ENCODE results near the gene CXCL8.

Gene CXCL8

GRCh38 chr4:73718375-73719373 lies 21.7 kb upstream of the CXCL8 start:
- DNase-seq (ENCODE audit: low read depth), result no peak

DNA sequence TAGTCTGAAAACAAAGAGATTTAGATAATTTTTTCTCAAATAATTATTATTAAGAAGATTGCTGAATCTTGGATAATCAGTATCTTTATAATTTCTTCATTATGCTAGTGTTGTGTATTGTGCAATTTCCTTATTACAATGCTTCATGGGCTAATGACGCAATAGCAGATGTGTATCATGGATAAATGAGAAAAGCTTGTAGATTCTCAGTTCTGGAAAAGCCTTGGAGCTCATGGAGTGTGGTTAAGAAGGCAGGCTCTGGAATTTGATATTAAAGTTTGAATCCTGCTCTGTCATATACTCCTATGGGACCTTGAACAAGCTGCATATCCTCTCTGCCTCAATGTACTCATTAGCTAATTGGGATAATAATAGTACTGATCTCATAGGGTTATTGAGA lies 18.9 kb upstream of the CXCL8 start:
- no peak for DNase-seq (ENCODE audit: low read depth)

GRCh38 chr4:73721909-73722308 lies 18.5 kb upstream of the CXCL8 start:
- DNase-seq (ENCODE audit: low read depth), result no peak

DNA sequence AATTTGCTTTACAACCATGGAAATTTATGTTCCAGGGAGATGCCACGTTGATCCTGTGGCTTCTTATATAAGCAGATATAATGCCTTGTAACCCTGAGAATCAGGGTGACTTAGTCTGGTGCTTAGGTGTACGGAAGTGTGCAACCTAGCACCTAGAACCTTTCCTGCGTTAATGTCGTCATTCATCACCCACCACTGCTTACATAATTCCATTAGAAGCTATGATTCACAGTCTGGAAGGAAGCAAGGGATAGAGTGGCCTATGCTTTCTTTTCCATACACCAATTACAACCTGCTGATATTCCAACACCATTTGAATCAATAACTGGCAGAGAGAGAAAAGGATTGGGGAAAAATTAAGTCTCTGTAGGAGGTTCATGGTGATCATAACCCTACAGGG lies 17.3 kb upstream of the CXCL8 start:
- no peak for DNase-seq (ENCODE audit: low read depth)

GRCh38 chr4:73723928-73724327 lies 16.4 kb upstream of the CXCL8 start:
- DNase-seq (ENCODE audit: low read depth), result no peak

- no peak for DNase-seq (ENCODE audit: low read depth)
These were observed 14.9 kb upstream of the CXCL8 start for GRCh38 chr4:73725510-73725909.

- no peak for DNase-seq (ENCODE audit: low read depth)
These were observed 14.4 kb upstream of the CXCL8 start for GRCh38 chr4:73725985-73726384.

GRCh38 chr4:73727685-73728084 lies 12.7 kb upstream of the CXCL8 start:
- no peak for DNase-seq (ENCODE audit: low read depth)

DNA sequence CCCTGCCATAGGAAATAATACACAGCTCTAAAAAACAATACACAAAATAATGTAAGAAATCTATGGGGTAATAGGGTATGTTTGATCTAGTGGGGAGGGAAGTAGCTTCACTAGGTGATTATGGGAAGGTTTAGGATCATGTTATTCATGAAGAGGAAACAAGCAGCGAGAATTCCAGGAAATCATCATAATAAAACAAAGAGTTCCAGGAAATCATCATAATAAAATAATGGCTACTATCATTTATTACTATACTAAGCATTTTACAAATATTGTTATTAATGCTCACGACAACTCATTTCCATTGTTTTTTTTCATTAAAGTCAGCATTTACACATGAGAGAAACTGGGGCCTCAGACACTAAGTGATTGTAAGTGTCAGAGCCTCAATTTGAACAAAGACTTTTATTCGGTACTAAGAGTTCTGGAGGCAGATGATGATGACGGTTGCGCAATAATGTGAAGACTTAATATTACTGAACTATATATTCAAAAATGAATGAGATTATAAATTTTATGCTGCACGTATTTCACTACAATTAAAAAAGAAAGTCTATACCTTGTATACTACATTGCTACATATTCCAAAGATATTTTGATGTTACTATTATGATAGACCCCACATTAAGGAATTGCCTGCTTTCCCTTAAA lies 12.2 kb upstream of the CXCL8 start:
- no peak for DNase-seq (ENCODE audit: low read depth)

GRCh38 chr4:73729534-73730165 lies 10.7 kb upstream of the CXCL8 start:
- DNase-seq (ENCODE audit: low read depth), result no peak

GRCh38 chr4:73730292-73730691 lies 10.1 kb upstream of the CXCL8 start:
- DNase-seq (ENCODE audit: low read depth), result no peak

GRCh38 chr4:73730867-73731266 lies 9.5 kb upstream of the CXCL8 start:
- DNase-seq (ENCODE audit: low read depth), result no peak

DNA sequence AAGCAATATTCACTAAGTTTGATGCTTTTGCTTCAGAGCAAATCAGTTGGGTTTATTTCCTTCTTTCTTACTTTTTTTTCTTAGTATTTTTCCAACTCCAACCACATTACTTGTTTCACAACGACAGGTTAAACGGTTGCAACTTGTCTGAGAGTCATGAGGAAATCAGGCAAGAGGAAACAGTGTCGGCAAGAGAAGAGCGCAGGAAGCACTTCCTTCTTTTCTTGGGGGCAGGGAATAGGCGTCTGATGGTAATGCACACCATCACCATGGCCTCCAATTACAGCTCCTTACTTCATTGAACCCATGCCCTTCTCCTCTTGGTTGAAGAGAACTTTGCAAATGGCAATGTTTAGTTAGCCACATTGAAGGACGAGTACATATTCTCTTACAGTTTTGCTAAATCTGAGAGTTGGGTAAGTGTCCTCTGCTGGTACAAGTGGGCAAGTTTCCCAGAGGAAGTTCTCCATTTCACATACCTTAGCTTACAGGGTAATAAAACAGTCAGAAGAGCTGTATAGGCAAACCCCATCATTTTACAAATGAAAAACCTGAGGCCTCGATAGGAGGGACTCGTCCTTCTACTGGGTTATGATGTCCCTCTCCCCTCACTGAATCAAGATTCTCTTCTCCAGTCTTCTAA lies 8.3 kb upstream of the CXCL8 start:
- no peak for DNase-seq (ENCODE audit: low read depth)

DNA sequence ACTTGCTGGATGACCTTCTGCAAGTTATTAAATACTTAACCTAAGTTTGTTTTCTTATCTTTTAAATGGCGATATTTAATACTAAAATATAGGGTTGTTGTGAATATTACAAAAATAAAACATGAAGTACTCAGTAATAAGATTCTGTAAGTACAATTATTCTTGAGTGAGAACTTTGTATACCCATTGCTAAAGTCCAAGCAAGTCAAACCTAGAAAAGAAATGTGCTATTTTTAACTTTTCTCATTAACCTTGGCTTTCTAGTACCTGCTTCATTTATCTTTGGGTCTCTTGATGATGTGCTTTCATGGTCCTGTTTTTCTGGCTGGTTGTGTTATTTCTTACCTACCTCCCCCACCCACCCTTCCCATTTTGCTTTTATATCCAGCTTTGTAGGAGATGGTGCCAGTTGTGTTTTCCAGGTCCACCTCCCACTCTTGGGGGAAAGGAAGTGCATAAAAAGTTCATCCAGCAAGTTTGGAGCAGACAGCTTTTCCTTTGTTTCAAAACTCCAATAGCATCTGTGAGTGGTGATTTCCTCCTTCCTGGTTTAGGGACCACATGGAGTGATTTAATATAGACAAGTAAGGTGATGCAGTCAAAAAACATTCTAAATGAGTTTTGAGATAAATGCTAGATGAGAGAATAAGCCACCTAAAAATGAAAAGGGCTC lies 7.5 kb upstream of the CXCL8 start:
- no peak for DNase-seq (ENCODE audit: low read depth)

DNA sequence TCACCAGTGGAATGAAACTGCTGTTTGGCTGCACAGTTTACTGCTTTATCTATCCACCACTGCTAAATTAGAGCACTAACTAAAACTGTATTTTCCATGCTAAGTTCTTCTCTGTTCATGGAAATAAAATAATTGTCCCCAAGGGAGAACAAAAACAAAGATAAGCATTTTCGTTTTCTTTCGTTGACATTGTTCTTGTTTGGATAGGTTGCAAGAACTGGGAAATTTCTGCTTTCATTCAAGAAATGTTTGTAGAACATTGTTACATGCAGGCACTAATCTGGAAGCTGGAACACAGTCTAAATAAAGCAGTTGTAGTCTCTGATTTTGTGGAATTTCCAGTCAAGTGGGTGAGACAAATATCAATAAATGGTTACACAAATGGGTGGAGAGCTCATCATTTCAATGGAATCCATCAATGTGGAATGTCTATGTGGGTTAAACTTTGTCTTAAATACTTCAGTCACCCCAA lies 5.8 kb upstream of the CXCL8 start:
- no peak for DNase-seq (ENCODE audit: low read depth)

DNA sequence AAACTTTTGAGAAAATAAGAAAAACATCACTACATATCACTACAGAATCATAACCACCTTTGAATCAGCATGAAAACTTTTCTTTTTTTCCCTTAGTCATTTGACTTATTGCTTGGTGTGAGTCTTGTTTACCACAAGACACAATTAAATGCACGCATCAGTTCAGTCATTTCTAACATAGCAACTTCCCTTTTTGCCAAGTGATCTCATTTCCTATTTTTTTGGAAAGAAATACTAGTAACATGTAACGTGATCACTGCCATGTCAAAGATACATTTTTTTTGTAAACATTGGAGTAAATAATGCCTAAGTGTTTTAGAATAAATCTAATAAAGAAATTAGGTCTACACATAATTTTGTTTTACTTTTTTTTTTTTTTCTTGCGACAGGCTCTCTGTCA lies 5.1 kb upstream of the CXCL8 start:
- DNase-seq (ENCODE audit: low read depth), result no peak

- no peak for DNase-seq (ENCODE audit: low read depth)
These were observed 821 bp downstream of the CXCL8 start for GRCh38 chr4:73741031-73741749.

- DNase-seq (ENCODE audit: low read depth), result no peak
These were observed 1.6 kb downstream of the CXCL8 start for GRCh38 chr4:73741750-73742489.

GRCh38 chr4:73742490-73743160 lies 2.3 kb downstream of the CXCL8 start:
- DNase-seq (ENCODE audit: low read depth), result no peak

GRCh38 chr4:73743281-73743680 lies 2.9 kb downstream of the CXCL8 start:
- no peak for DNase-seq (ENCODE audit: low read depth)

Measured in stimulated activated CD8-positive, alpha-beta memory T cell treated with anti-CD3 and anti-CD28 coated beads, Interleukin-12 subunit alpha, Interleukin-12 subunit beta, amount 100 ng/mL, for 4 hours (primary cell).